ENCODE measurements around the gene TSPAN9.

The TSPAN9 gene

GRCh38 chr12:3300833-3301401, 223.7 kb downstream of the TSPAN9 start:
- TF ChIP-seq, protein P1, sequence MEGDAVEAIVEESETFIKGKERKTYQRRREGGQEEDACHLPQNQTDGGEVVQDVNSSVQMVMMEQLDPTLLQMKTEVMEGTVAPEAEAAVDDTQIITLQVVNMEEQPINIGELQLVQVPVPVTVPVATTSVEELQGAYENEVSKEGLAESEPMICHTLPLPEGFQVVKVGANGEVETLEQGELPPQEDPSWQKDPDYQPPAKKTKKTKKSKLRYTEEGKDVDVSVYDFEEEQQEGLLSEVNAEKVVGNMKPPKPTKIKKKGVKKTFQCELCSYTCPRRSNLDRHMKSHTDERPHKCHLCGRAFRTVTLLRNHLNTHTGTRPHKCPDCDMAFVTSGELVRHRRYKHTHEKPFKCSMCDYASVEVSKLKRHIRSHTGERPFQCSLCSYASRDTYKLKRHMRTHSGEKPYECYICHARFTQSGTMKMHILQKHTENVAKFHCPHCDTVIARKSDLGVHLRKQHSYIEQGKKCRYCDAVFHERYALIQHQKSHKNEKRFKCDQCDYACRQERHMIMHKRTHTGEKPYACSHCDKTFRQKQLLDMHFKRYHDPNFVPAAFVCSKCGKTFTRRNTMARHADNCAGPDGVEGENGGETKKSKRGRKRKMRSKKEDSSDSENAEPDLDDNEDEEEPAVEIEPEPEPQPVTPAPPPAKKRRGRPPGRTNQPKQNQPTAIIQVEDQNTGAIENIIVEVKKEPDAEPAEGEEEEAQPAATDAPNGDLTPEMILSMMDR (conservative IDR thresholded peaks at IDR 0.05; ENCODE audit: low read length), result no peak
- H3K4me3 ChIP-seq (ENCODE audit: low read length), result no peak overlapping the region
- DNase-seq (ENCODE audit: low read depth), result no peak

GRCh38 chr12:3302401-3303041, 225.3 kb downstream of the TSPAN9 start:
- TF ChIP-seq, protein P1 (conservative IDR thresholded peaks at IDR 0.05; ENCODE audit: low read length), result no peak
- peak; percentile 58 for DNase-seq (ENCODE audit: low read depth)
- H3K4me3 ChIP-seq (ENCODE audit: low read length), result no peak overlapping the region

GRCh38 chr12:3303410-3304136, 226.4 kb downstream of the TSPAN9 start:
- DNase-seq (ENCODE audit: low read depth), result no peak
- no peak overlapping the region for H3K4me3 ChIP-seq (ENCODE audit: low read length)
- TF ChIP-seq, protein P1 (conservative IDR thresholded peaks at IDR 0.05; ENCODE audit: low read length), result no peak

DNA sequence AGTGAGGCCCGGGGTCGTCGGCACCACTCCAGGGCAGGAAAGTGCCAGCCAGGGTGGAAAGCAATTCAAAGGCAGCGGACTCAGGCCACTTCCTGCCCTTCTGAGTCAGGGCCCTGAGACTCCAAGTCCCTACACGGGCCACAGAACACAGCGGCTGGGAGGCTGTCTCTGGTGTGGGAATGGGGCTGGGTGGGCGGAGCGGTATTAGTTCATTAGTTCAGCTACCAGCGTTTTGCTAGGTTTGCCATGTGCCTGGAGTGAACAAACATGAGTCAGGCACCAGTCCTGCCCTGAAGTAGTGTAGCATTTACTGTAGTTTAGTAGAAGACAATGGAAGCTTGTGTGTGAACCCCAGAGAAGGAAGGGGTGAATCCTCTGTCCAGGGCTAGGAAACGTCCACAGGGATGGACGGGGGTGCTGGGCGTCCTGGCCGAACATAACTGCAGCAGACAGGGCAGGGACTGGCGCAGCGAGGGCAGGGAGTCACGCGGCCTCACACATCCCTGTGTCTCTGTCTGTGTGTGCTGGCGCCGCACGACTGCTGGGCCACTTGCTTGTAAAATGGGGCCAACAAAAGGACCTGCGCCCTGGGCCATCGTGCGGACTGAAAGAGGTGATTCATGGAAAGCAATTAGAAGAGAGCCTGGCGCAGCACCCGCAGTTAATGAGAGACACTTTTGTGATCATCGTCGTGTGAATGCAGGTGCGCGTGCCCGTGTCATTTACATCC, 227.4 kb downstream of the TSPAN9 start:
- DNase-seq (ENCODE audit: low read depth), result peak; percentile 72
- TF ChIP-seq, protein P1 (conservative IDR thresholded peaks at IDR 0.05; ENCODE audit: low read length), result no peak
- no peak overlapping the region for H3K4me3 ChIP-seq (ENCODE audit: low read length)

DNA sequence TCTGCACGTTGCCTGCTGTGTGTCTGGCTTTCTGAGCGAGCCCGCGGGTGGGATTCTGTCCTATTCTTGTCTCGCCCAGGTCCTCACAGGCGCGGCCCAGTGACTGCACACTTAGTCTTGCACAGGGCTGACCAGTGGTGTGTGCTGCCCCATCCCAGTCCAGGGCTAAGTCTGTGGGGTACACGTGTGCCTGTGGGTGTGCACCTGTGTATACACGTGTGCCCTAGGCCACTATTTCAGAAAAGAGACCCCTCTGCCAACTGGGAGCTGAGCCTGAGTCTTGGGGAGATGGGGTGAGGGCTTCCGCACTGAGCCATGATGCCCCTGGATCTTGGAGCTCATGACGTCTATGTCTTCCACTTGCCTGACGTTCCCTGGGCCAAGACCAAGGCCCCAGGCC, 228.3 kb downstream of the TSPAN9 start:
- H3K4me3 ChIP-seq (ENCODE audit: low read length), result no peak overlapping the region
- no peak for DNase-seq (ENCODE audit: low read depth)
- TF ChIP-seq, protein P1 (conservative IDR thresholded peaks at IDR 0.05; ENCODE audit: low read length), result no peak

DNA sequence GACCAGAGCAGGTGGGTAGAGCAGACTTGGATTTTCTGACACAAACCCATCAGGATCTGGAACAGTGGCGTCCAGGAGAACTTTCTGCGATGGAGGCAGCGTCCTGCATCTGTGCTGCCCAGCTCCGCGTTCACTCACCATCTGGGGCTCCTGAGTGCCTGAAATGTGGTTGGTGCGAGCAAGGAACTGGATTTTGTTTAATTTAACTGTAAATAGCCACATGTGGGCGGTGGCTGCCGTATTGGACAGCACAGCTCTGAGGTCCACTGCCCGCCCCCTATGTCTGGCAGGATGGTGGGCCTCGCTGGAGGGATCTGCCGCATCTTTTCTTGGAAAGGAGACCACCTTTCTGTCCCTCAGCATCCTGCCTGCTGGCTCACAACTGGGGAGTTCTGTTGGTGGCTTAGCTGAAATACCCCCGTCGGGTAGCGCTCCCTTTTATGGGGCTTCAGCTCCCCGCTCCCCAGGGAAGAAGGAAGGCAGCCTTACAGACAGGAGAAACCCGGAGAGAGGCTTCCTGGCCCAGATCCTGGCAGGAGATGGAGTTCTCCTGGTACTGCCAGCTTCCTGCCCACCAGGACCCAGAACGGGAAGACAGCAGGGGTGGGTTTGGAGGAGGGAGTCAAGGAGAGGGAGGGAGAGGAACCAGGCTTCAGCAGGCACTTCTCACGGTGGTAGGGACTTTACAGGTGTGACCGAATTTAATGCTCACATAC, 228.9 kb downstream of the TSPAN9 start:
- no peak overlapping the region for H3K4me3 ChIP-seq (ENCODE audit: low read length)
- TF ChIP-seq, protein P1 (conservative IDR thresholded peaks at IDR 0.05; ENCODE audit: low read length), result no peak
- DNase-seq (ENCODE audit: low read depth), result no peak

Measured in AG10803 (cell line).